C4-2B (cell line): ENCODE results near the gene NCEH1.

Experiments
- CTCF ChIP-seq: fragments of 450-650 bp; conservative IDR thresholded peaks from 2 replicates; pipeline ENCODE4 v1.5.1; 2017; ENCODE audit warnings: mild to moderate bottlenecking
- ZFX ChIP-seq: fragments of 450-650 bp; IDR thresholded peaks from 2 replicates; pipeline ENCODE4 v1.6.1; 2017

- TF ChIP-seq CTCF, result no peak
- TF ChIP-seq ZFX, result no peak
These were observed 5.6 kb upstream of the NCEH1 start for GRCh38 chr3:172716476-172716875.
